Right atrium auricular region (tissue), 2 donors: ENCODE data around the gene PBRM1. TPM values are rescaled to one million over a fixed set of nuclear protein-coding genes. Genes with fewer than 3 reads are reported as not detected.

Source experiments
- DNase-seq: peaks from one replicate; pipeline ENCODE4 v3.0.0-alpha.2; 2019; ENCODE audit warnings: low spot score
- H3K27ac ChIP-seq, 2 donors: fragments of 200-600 bp; sonication (generic); 1 replicate in 1 of 2; 2 replicates in 1 of 2; pipeline ENCODE4 v1.5.1; 2016 to 2019
- H3K27me3 ChIP-seq, 2 donors: fragments of 200-600 bp; sonication (generic); one replicate each; pipeline versions ENCODE4 v1.5.1 to v1.6.0; 2017 to 2019
- H3K36me3 ChIP-seq: fragments of 200-600 bp; sonication (generic); one replicate; pipeline ENCODE4 v1.5.1; 2016
- H3K4me1 ChIP-seq, 2 donors: fragments of 200-600 bp; sonication (generic); one replicate each; pipeline versions ENCODE4 v1.5.1 to v1.6.0; 2017 to 2019
- H3K4me3 ChIP-seq, 2 donors: fragments of 200-600 bp; sonication (generic); 1 replicate in 1 of 2; 2 replicates in 1 of 2; pipeline ENCODE4 v1.5.1; 2017 to 2019; ENCODE audit warnings: mild to moderate bottlenecking in 1 of 2, moderate library complexity in 1 of 2
- H3K9me3 ChIP-seq, 2 donors: fragments of 200-600 bp; sonication (generic); one replicate each; pipeline ENCODE4 v1.5.1; 2019
- CTCF ChIP-seq, 2 donors: fragments of 200-600 bp; sonication (generic); IDR thresholded peaks; one replicate each; pipeline ENCODE4 v1.5.1; 2019; ENCODE audit warnings: antibody characterized with exemption in 2 of 2
- total RNA-seq, 2 donors: library from RNA; depleted of rRNA; stranded (reverse); fragments of >200 nt; gene quantifications; one replicate each; pipeline ENCODE4 v1.1.0, GENCODE V29; 2016

Gene PBRM1
- total RNA-seq, 2 donors from 2014 or later, result 39.8 to 40.6 TPM

- Histone ChIP-seq H3K4me3 (no peak overlapping the region), H3K27ac (no peak overlapping the region), H3K9me3 (no peaks in the 10 kb centered on the region), H3K4me1 (peaks cover 0 to 16% of the 10 kb centered on the region in 2 donors), H3K36me3 (peaks cover 38% of the 10 kb centered on the region), H3K27me3 (no peaks in the 10 kb centered on the region)
- no peak for DNase-seq
- no peak for TF ChIP-seq CTCF (IDR thresholded peaks at IDR 0.05)
These were observed 138.6 kb downstream of the PBRM1 start for GRCh38 chr3:52547143-52547542.

- DNase-seq, result no peak
- Histone ChIP-seq H3K4me3 (no peak overlapping the region), H3K36me3 (peaks cover 47% of the 10 kb centered on the region), H3K9me3 (no peaks in the 10 kb centered on the region), H3K27ac (no peak overlapping the region), H3K27me3 (no peaks in the 10 kb centered on the region), H3K4me1 (peaks cover 0 to 15% of the 10 kb centered on the region in 2 donors)
- no peak for TF ChIP-seq CTCF (IDR thresholded peaks at IDR 0.05)
These were observed 139.4 kb downstream of the PBRM1 start for GRCh38 chr3:52546111-52546901.

DNA sequence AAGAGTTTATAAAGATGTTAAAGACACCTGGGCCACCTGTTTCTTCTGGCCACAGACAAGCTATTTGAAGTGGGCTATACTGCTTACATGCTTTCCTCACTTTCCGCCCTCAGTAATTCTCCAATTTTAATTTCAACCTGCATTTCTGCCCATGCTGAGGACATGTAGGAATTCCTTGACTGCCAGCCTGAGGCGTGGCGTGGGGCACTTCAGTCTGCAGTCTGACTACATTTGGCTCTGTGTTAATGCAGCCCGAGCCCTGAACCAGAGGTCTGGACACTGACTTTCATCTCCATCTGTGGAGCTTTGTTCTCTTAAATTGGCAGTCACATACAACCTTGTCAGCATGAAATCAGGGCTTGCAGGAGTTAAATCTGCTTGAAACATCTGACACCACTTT, 140.8 kb downstream of the PBRM1 start:
- Histone ChIP-seq H3K27ac (no peak overlapping the region), H3K36me3 (peaks cover 50% of the 10 kb centered on the region)

DNA sequence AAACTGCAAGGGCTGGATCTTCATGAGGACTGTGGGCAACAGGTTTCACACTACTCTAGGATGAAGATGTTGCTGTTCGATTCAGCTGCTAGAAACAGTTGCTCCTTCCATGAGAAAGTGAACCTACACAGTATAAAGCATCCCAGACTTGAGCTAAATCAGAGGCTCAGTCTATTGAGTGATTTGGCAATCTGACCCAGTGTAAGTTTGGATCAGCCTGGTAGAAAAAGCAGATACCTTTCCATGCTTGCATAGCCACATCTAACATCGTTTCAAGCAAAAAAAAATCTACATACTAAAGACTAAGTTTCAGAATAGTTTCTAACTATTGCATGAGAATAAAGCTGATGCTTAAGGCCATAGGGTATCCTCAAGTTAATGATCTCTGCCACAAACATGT, 144.7 kb downstream of the PBRM1 start:
- no peak for DNase-seq
- Histone ChIP-seq H3K4me1 (peaks cover 0 to 41% of the 10 kb centered on the region in 2 donors), H3K4me3 (no peak overlapping the region), H3K27ac (no peak overlapping the region), H3K36me3 (peaks cover 20% of the 10 kb centered on the region), H3K9me3 (no peaks in the 10 kb centered on the region), H3K27me3 (no peaks in the 10 kb centered on the region)
- no peak for TF ChIP-seq CTCF (IDR thresholded peaks at IDR 0.05)

More for the DNA sequence above, 140.8 kb downstream of the PBRM1 start:
- DNase-seq, result no peak
- Histone ChIP-seq H3K4me1 (peaks cover 0 to 9% of the 10 kb centered on the region in 2 donors), H3K27me3 (no peaks in the 10 kb centered on the region), H3K9me3 (no peaks in the 10 kb centered on the region), H3K4me3 (no peak overlapping the region)
- no peak for TF ChIP-seq CTCF (IDR thresholded peaks at IDR 0.05)

DNA sequence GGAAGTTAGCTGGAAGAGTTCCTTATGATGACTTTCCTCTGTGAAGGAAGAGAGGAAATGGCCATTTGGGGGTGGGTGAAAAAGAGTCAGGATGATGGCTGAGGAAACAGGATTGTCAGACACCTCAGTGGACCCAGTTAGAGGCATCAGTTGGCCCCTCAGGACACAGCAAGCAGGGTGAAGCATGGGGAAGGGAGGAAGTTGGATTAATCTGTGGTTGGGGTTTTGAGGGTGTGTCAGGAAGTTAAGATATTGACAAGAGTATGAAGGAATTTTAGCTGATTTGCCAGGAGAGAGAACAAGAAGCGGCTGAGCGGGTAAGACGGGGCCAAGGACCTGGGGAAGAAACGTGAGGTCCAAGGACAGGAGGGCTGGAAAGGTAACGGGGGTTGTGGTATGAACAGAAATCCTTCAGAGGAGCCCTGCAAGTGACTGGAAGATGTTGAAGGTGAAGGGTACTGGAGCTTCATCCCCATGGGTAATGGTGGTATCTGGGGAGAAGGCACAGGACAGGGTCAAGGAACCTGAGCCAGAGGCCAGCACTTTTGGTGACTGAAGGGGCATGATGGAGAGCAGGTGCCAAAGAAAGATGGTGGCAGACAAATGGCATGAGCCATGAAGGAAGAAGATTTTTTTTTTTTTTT, 146.6 kb downstream of the PBRM1 start:
- peaks cover 0 to 56% of the 10 kb centered on the region in 2 donors for H3K4me1 ChIP-seq
- no peaks in the 10 kb centered on the region for H3K9me3 ChIP-seq
- H3K27ac ChIP-seq, result peak overlapping the region; percentile 87 to 89
- H3K4me3 ChIP-seq, result peak overlapping the region in 1 of 2 donors; percentile 69
- DNase-seq, result no peak
- H3K36me3 ChIP-seq, result peaks cover 20% of the 10 kb centered on the region
- no peaks in the 10 kb centered on the region for H3K27me3 ChIP-seq
- TF ChIP-seq CTCF (IDR thresholded peaks at IDR 0.05), result no peak
